ENCODE measurements around the gene MXRA7.

Gene MXRA7

GRCh38 chr17:76677406-76677805, 33.4 kb downstream of the MXRA7 start:
- DNase-seq (ENCODE audit: low spot score): no peak

- no peak for DNase-seq (ENCODE audit: low spot score)
Observed at GRCh38 chr17:76676629-76677028, 34.1 kb downstream of the MXRA7 start.

- no peak for DNase-seq (ENCODE audit: low spot score)
Observed at GRCh38 chr17:76675648-76676047, 35.1 kb downstream of the MXRA7 start.

- DNase-seq (ENCODE audit: low spot score): no peak
Observed at GRCh38 chr17:76674600-76674999, 36.2 kb downstream of the MXRA7 start.

- no peak for DNase-seq (ENCODE audit: low spot score)
Observed at GRCh38 chr17:76673729-76674128, 37.0 kb downstream of the MXRA7 start.

GRCh38 chr17:76672892-76673291, 37.9 kb downstream of the MXRA7 start:
- no peak for DNase-seq (ENCODE audit: low spot score)

GRCh38 chr17:76672270-76672851, 38.4 kb downstream of the MXRA7 start:
- DNase-seq (ENCODE audit: low spot score): no peak

- DNase-seq (ENCODE audit: low spot score): no peak
Observed at GRCh38 chr17:76671912-76672262, 38.9 kb downstream of the MXRA7 start.

GRCh38 chr17:76671123-76671911, 39.4 kb downstream of the MXRA7 start:
- DNase-seq (ENCODE audit: low spot score): peak; percentile 100

GRCh38 chr17:76670718-76671122, 40.0 kb downstream of the MXRA7 start:
- DNase-seq (ENCODE audit: low spot score): no peak

GRCh38 chr17:76670020-76670717, 40.6 kb downstream of the MXRA7 start:
- DNase-seq (ENCODE audit: low spot score): no peak

GRCh38 chr17:76667786-76668453, 42.8 kb downstream of the MXRA7 start:
- no peak for DNase-seq (ENCODE audit: low spot score)

- no peak for DNase-seq (ENCODE audit: low spot score)
Observed at GRCh38 chr17:76667491-76667755, 43.3 kb downstream of the MXRA7 start.

- no peak for DNase-seq (ENCODE audit: low spot score)
Observed at GRCh38 chr17:76660656-76661042, 50.1 kb downstream of the MXRA7 start.

GRCh38 chr17:76659928-76660655, 50.7 kb downstream of the MXRA7 start:
- DNase-seq (ENCODE audit: low spot score): no peak

GRCh38 chr17:76658242-76658662, 52.5 kb downstream of the MXRA7 start:
- DNase-seq (ENCODE audit: low spot score): no peak

GRCh38 chr17:76657505-76658241, 53.1 kb downstream of the MXRA7 start:
- DNase-seq (ENCODE audit: low spot score): no peak

GRCh38 chr17:76654408-76654807, 56.4 kb downstream of the MXRA7 start:
- no peak for DNase-seq (ENCODE audit: low spot score)

GRCh38 chr17:76650504-76650903, 60.3 kb downstream of the MXRA7 start:
- DNase-seq (ENCODE audit: low spot score): no peak

GRCh38 chr17:76646712-76647111, 64.1 kb downstream of the MXRA7 start:
- DNase-seq (ENCODE audit: low spot score): no peak

GRCh38 chr17:76645481-76645880, 65.3 kb downstream of the MXRA7 start:
- no peak for DNase-seq (ENCODE audit: low spot score)

GRCh38 chr17:76644995-76645394, 65.8 kb downstream of the MXRA7 start:
- no peak for DNase-seq (ENCODE audit: low spot score)
